Cerebellar nuclear complex (tissue), 1 donor: ENCODE data around the gene IPO5.

Source experiments
- DNase-seq, 2 experiments: peaks; one replicate each; lab custom pipeline; 2025; lab: John Stamatoyannopoulos, UW

The IPO5 gene

GRCh38 chr13:97953376-97953970 is at the start of gene IPO5:
IPO5 (plus strand) TSS chr13:97953675; CDS start chr13:97976697, 23,022 bp downstream.
- DNase-seq, result no peak

- no peak for DNase-seq
Observed at GRCh38 chr13:97904059-97904458, 49.4 kb upstream of the IPO5 start.

GRCh38 chr13:97905517-97905916 is 48.0 kb upstream of the IPO5 start:
- DNase-seq, result no peak

GRCh38 chr13:97911311-97912138 is 42.0 kb upstream of the IPO5 start:
- DNase-seq, result no peak

GRCh38 chr13:97912139-97912535 is 41.3 kb upstream of the IPO5 start:
- DNase-seq, result no peak

- DNase-seq, result no peak
Observed at GRCh38 chr13:97913206-97913605, 40.3 kb upstream of the IPO5 start.

GRCh38 chr13:97914540-97914939 is 38.9 kb upstream of the IPO5 start:
- no peak for DNase-seq

- no peak for DNase-seq
Observed at GRCh38 chr13:97921176-97921816, 32.2 kb upstream of the IPO5 start.

- DNase-seq, result no peak
Observed at GRCh38 chr13:97928301-97928700, 25.2 kb upstream of the IPO5 start.

- DNase-seq, result no peak
Observed at GRCh38 chr13:97932036-97932435, 21.4 kb upstream of the IPO5 start.

GRCh38 chr13:97932647-97933046 is 20.8 kb upstream of the IPO5 start:
- DNase-seq, result no peak

GRCh38 chr13:97933776-97934175 is 19.7 kb upstream of the IPO5 start:
- no peak for DNase-seq

- no peak for DNase-seq
Observed at GRCh38 chr13:97934590-97934989, 18.9 kb upstream of the IPO5 start.

- no peak for DNase-seq
Observed at GRCh38 chr13:97935071-97935470, 18.4 kb upstream of the IPO5 start.

GRCh38 chr13:97936036-97936435 is 17.4 kb upstream of the IPO5 start:
- DNase-seq, result no peak

GRCh38 chr13:97938706-97939475 is 14.6 kb upstream of the IPO5 start:
- DNase-seq, result no peak

GRCh38 chr13:97944396-97945029 is 9.0 kb upstream of the IPO5 start:
- DNase-seq, result no peak

GRCh38 chr13:97945342-97945741 is 8.1 kb upstream of the IPO5 start:
- DNase-seq, result no peak

GRCh38 chr13:97945792-97946419 is 7.6 kb upstream of the IPO5 start:
- no peak for DNase-seq

- no peak for DNase-seq
Observed at GRCh38 chr13:97946951-97947588, 6.4 kb upstream of the IPO5 start.

- no peak for DNase-seq
Observed at GRCh38 chr13:97948041-97948440, 5.4 kb upstream of the IPO5 start.
